Prostate gland (tissue), 2 donors: ENCODE results near the gene AGBL4. TPM values are rescaled to one million over a fixed set of nuclear protein-coding genes. Genes with fewer than 3 reads are reported as not detected.

Experiments
- DNase-seq: peaks from one replicate; pipeline ENCODE4 v3.0.0-alpha.2; 2019; ENCODE audit warnings: low spot score
- H3K27ac ChIP-seq, 2 donors: fragments of 200-600 bp; sonication (generic); 2 replicates each; pipeline ENCODE4 v1.5.1; 2017 to 2019
- H3K27me3 ChIP-seq: fragments of 200-600 bp; sonication (generic); replicated peaks from 2 replicates; pipeline ENCODE4 v1.5.1; 2019; ENCODE audit not compliant: insufficient read depth
- H3K36me3 ChIP-seq, 2 donors: fragments of 200-600 bp; sonication (generic); 1 replicate in 1 of 2; 2 replicates in 1 of 2; pipeline versions ENCODE4 v1.5.1 to v1.8.1; 2017 to 2019
- H3K4me1 ChIP-seq: fragments of 200-600 bp; sonication (generic); replicated peaks from 2 replicates; pipeline ENCODE4 v1.5.1; 2019
- H3K4me3 ChIP-seq, 2 donors: fragments of 200-600 bp; sonication (generic); 2 replicates each; pipeline ENCODE4 v1.5.1; 2017 to 2019
- H3K9me3 ChIP-seq: fragments of 200-600 bp; sonication (generic); 2 replicates; pipeline ENCODE4 v1.5.1; 2017
- POLR2A ChIP-seq: fragments of 450-650 bp; IDR thresholded peaks from one replicate; pipeline ENCODE4 v1.6.1; 2016; ENCODE audit warnings: antibody characterized with exemption, mild to moderate bottlenecking
- POLR2AphosphoS5 ChIP-seq: sonication (generic); formaldehyde crosslinking; IDR thresholded peaks from one replicate; pipeline ENCODE4 v1.6.1; 2017; ENCODE audit warnings: antibody characterized with exemption
- WGBS: methylation state at CpG from one replicate; pipeline ENCODE4 v1.1.5; 2018; 5-methylcytosine and 5-hydroxymethylcytosine counted together
- intact Hi-C: fragments of 100-400 bp; cut with DNase I; formaldehyde crosslinking; loops from one replicate; pipeline ENCODE4 v1.14.2; 2022
- total RNA-seq, 2 donors: library from RNA; depleted of rRNA; stranded (reverse); fragments of >200 nt; gene quantifications; one replicate each; pipeline ENCODE4 v1.1.0, GENCODE V29; 2016
- TF ChIP-seq, protein P1 (sequence below), 4 experiments: fragments of 200-600 bp in 2 of 4; fragments of 450-650 bp in 2 of 4; sonication (generic) in 2 of 4; IDR thresholded peaks; 1 replicate in 3 of 4; 2 replicates in 1 of 4; pipeline ENCODE4 v1.5.1; 2016 to 2019; ENCODE audit warnings: antibody characterized with exemption in 4 of 4, mild to moderate bottlenecking in 2 of 4, moderate library complexity in 2 of 4

AGBL4 gene
- total RNA-seq, 2 donors from 2014 or later = 0.82 to 2.7 TPM

DNA sequence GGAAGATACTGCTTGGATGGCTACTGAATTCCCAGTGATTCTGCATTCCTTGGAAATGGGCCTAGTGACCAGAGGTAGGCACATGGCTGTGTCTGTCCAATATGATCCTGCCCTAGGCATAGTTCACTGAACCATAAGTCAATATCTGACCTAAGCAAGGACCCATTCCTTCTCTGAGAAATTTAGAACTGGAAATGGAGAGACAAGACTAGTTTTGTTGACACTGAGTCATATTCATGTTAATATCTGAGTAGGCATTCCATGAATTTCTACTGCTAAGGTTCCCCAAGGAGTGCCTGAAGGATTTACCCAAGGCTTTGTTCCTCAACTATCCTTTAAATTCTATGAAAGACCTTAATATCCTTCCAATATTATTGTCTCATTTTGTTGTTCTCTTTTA is 917.3 kb downstream of the AGBL4 start:
- H3K27me3 ChIP-seq = no peaks in the 10 kb centered on the region
- H3K4me3 ChIP-seq = no peak overlapping the region
- intact Hi-C loops = no loop called here
- no peaks in the 10 kb centered on the region for H3K9me3 ChIP-seq
- H3K36me3 ChIP-seq = no peaks in the 10 kb centered on the region
- H3K27ac ChIP-seq = no peak overlapping the region
- DNase-seq = no peak
- H3K4me1 ChIP-seq = no peaks in the 10 kb centered on the region
- TF ChIP-seq, protein P1, sequence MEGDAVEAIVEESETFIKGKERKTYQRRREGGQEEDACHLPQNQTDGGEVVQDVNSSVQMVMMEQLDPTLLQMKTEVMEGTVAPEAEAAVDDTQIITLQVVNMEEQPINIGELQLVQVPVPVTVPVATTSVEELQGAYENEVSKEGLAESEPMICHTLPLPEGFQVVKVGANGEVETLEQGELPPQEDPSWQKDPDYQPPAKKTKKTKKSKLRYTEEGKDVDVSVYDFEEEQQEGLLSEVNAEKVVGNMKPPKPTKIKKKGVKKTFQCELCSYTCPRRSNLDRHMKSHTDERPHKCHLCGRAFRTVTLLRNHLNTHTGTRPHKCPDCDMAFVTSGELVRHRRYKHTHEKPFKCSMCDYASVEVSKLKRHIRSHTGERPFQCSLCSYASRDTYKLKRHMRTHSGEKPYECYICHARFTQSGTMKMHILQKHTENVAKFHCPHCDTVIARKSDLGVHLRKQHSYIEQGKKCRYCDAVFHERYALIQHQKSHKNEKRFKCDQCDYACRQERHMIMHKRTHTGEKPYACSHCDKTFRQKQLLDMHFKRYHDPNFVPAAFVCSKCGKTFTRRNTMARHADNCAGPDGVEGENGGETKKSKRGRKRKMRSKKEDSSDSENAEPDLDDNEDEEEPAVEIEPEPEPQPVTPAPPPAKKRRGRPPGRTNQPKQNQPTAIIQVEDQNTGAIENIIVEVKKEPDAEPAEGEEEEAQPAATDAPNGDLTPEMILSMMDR (IDR thresholded peaks at IDR 0.05) = no peak
- no peak for TF ChIP-seq POLR2AphosphoS5
- no peak for TF ChIP-seq POLR2A

GRCh38 chr1:49104575-49104974 is 919.2 kb downstream of the AGBL4 start:
- Histone ChIP-seq H3K9me3 (no peaks in the 10 kb centered on the region), H3K4me3 (no peak overlapping the region), H3K27ac (no peak overlapping the region), H3K4me1 (no peaks in the 10 kb centered on the region), H3K36me3 (no peaks in the 10 kb centered on the region), H3K27me3 (no peaks in the 10 kb centered on the region)
- no peak for DNase-seq
- intact Hi-C loops = no loop called here
- no peak for TF ChIP-seq POLR2AphosphoS5
- TF ChIP-seq, protein P1 (IDR thresholded peaks at IDR 0.05) = peak in 3 of 4 experiments; percentile 12 to 27 (median 25)
- WGBS = 63% methylated on average over 3 of the region's 3 CpGs

- no peak overlapping the region for H3K4me3 ChIP-seq
- no peaks in the 10 kb centered on the region for H3K27me3 ChIP-seq
- H3K27ac ChIP-seq = no peak overlapping the region
- H3K4me1 ChIP-seq = no peaks in the 10 kb centered on the region
- no peaks in the 10 kb centered on the region for H3K36me3 ChIP-seq
- TF ChIP-seq, protein P1 (IDR thresholded peaks at IDR 0.05) = no peak
- TF ChIP-seq POLR2AphosphoS5 = no peak
- TF ChIP-seq POLR2A = no peak
- intact Hi-C loops = no loop called here
- no peak for DNase-seq
- no peaks in the 10 kb centered on the region for H3K9me3 ChIP-seq
These were observed 921.0 kb downstream of the AGBL4 start for GRCh38 chr1:49102752-49103151.

- intact Hi-C loops = no loop called here
- Histone ChIP-seq H3K27ac (no peak overlapping the region), H3K4me1 (no peaks in the 10 kb centered on the region), H3K27me3 (no peaks in the 10 kb centered on the region), H3K4me3 (no peak overlapping the region), H3K9me3 (no peaks in the 10 kb centered on the region), H3K36me3 (no peaks in the 10 kb centered on the region)
- WGBS = 58% methylated on average over 5 of the region's 5 CpGs
- DNase-seq = no peak
- no peak for TF ChIP-seq POLR2A
- TF ChIP-seq POLR2AphosphoS5 = no peak
- TF ChIP-seq, protein P1 (IDR thresholded peaks at IDR 0.05) = no peak
These were observed 924.9 kb downstream of the AGBL4 start for GRCh38 chr1:49098866-49099265.

- Histone ChIP-seq H3K4me1 (no peaks in the 10 kb centered on the region), H3K4me3 (no peak overlapping the region), H3K27me3 (no peaks in the 10 kb centered on the region), H3K27ac (no peak overlapping the region), H3K9me3 (no peaks in the 10 kb centered on the region), H3K36me3 (no peaks in the 10 kb centered on the region)
- no peak for DNase-seq
- 85% methylated on average over 2 of the region's 2 CpGs for WGBS
- intact Hi-C loops = no loop called here
- TF ChIP-seq POLR2AphosphoS5 (no peak), POLR2A (no peak)
- TF ChIP-seq, protein P1 (IDR thresholded peaks at IDR 0.05) = no peak
These were observed 937.4 kb downstream of the AGBL4 start for GRCh38 chr1:49086327-49086726.
